Measurements from ENCODE around the gene MAGEF1.
A peak's percentile ranks its signal among the peaks of the same experiment; 100 is the strongest.

The MAGEF1 gene
- 4.6 to 13.4 reads per million in 2 donors for total RNA-seq

DNA sequence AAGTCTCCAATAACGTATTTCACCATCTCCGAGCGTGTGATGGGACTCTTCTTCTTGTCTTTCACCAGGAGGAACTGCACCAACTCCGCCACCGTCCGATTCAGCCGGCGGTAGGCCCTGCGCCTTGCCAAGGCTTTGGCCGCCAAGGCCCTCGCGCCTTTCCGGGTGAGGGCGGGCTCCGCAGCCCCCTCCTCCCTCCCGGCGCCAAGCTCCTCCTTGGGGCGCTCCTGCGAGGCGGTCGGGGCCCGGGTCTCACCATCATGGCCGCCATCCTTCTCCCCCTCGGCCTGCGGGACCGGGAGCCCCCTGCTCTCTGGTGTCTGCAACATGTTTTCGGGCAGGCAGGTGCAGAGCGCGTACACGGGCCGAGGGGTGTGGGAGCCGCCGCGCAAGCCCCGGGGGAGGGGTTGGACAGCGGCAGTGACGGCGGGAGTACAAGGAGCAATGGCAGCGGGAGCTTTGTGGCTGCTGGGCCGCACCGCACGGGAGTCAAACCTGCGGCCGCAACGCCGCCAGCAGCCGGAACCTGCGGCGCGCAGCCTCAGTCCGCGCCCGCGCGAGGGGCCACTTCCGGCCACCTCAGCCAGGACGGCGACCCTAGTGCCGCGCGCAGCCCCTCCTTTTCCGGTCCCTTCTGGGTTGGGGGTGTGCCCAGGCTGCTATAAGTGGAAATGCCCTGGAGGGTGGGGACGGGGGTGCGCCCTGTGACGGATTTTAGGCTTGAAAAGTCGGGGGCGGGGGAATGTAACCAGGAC is at the start of gene MAGEF1:
Gene MAGEF1 (minus strand): TSS at position 572 of the 755 bp plus-strand sequence. CDS start 243 bp downstream, at position 329.
- peak; percentile 41 for DNase-seq

DNA sequence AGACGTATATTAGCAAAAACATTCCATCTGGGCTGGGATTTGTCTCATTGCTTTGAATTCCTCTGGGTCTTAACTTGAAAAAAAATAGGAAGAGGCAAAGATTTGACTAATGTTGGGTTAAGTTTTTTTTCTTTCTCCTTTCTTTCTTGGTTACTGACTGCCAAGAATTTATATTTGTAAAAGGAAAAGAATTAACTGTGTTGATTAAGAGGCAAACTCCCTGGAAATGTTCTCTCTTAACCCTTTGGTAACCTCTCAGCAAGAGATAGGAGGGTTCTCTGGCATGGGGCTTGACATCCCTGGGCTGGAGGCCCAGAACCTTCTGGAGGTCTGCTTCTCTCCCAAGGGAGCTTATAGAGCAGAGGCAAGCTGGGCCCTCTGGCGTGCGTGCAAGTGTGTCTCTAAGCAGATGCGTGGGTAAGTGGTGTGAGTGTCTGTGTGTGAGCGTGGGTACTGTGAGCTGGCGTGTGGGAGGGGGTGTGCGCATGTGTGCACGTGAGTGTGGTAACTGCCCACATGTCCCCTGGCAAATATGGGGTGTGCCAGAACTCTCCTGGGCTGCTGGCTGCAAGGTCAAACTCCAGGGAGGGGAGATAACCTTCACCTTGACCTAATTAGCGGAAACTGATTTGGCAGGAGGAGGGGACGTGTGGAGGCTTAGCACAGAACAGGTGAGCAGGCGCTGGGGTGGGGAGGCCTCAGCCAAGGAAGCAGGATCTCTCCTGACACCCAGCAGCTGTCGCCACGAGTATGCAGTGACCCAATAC is 49.4 kb upstream of the MAGEF1 start:
- no peak for DNase-seq

GRCh38 chr3:184760337-184761074 is 48.6 kb upstream of the MAGEF1 start:
- no peak for DNase-seq

DNA sequence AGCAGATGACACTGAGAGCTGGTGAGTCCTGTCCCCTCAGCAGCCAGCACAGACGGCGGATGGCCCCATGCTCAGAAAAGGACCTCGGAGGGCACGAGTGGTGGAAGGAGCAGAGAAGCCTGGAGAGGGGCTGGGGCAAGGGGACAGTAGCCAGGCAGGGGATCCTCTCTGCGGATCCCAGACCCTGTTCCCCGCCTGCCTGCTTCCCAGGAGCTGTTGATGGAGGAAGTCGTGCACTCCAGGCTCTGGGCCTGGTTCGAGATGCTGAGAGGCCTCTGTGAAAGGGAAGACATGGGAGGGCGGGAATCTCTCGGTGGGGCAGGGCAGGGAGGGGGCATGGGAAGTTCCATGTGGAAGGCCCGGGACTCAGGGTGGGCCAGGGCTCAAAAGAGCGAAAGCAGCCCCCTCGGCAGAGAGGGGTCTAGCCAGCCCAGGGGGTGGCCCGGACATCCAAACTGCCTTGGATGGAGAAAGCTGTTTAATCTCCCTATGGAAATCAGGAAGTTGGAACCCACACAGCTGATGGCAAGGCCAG is 47.9 kb upstream of the MAGEF1 start:
- DNase-seq = no peak

DNA sequence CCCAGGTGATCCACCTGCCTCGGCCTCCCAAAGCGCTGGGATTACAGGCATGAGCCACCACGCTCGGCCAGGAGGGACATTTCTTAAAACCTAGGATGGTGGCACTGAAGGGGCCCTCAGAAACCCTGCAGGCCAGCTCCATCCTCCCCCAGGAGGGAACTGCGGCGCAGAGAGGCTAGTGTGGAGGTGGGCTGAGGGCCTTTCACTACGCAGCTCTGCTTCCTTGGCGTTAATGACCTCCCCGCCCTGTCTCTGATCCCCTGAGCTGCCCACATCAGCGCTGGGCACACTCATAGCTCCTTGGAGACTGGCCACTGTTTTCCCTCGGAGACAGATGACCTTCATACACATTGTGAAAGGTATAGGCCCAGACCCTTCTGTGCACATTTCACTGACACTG is 46.2 kb upstream of the MAGEF1 start:
- no peak for DNase-seq

GRCh38 chr3:184757022-184757651 is 45.3 kb upstream of the MAGEF1 start:
- DNase-seq = no peak

DNA sequence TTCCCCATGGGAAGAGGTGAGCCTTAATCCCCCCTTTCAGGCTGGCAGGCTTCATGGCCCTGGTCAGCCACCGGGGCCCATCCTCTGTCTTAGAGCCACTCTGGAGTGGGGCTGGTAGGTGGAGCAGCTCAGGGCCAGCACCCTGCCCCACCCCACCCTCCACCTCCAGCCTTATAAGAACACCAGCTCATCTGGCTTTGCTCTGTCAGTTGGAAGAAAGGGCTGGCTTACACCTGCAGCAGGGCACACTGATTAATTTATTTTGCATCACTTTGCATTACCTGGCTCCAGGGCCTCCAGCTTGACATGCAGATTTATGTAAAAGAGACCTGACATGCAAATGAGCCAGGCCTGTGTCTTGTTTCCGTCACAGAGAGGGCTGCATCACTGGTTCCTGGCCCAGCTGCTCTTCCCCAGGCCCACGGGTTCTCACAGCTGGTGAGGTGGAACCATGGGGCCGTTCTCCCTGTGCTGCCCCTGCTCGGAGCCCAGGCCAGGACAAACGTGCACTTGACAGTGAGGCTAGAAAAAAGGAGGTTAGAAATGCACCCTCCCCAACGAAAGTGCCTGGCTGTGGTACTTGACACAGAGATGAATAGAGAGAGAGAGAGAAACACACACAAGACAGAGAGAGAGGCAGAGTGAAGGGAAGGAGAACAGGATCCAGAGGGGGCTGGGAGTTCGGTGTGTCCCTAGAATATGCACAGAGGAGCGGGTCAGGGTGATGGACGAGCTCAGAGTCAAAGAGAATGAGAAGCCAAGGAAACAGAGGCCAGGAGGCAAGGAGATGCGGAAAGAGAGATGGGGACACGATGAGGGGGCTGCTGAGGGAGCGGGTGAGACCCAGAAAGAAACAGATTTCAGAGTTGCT is 44.5 kb upstream of the MAGEF1 start:
- no peak for DNase-seq

GRCh38 chr3:184755315-184755731 is 43.5 kb upstream of the MAGEF1 start:
- DNase-seq = no peak

- no peak for DNase-seq
Measured at GRCh38 chr3:184752361-184752760, 40.5 kb upstream of the MAGEF1 start.

- DNase-seq = no peak
Measured at GRCh38 chr3:184751204-184752040, 39.6 kb upstream of the MAGEF1 start.

- no peak for DNase-seq
Measured at GRCh38 chr3:184750349-184751083, 38.7 kb upstream of the MAGEF1 start.

DNA sequence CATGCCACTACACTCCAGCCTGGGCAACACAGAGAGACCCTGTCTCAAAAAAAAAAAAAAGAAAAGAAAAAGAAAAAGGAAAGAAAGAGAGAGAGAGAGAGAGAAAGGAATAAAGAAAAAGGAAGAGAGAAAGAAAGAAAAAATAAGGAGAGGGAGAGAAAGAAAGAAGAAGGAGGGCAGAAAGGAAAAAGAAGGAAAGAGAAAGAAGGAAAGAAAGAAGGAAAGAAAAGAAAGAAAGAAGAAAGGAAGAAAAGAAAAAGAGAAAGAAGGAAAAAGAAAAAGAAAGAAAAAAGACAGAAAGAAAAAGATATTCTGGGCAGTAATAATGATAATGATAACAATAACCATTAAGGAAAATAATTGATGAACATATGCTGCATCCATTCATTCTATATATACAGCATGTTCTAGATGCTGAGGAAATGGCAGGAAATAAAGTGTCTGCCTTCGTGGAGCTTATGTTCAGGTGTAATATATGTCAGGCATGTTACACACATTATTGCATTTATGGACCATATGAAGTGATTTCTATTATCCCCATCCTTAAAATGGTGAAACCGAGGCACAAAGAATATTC is 37.4 kb upstream of the MAGEF1 start:
- no peak for DNase-seq

GRCh38 chr3:184748219-184749135 is 36.6 kb upstream of the MAGEF1 start:
- DNase-seq = no peak

- no peak for DNase-seq
Measured at GRCh38 chr3:184746131-184747120, 34.6 kb upstream of the MAGEF1 start.

DNA sequence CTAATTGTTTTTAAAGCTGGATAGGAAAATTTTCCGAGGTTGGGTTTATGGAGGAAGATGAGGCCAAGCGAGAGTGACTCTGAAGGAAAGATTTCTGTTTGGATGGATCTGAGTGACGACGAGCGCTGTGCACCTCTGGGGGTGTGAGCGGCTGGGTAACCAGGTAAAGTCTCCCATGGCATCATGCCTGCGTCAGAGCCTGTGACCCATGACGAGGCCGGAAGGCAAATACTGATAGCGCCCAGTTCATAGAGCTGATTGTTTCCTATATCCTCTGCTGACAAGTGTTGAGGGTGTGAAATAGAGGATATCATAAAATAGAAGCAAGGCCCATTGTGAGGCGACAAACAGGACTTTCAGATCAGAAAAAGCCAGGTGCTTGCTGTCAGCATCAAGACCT is 33.7 kb upstream of the MAGEF1 start:
- DNase-seq = no peak

DNA sequence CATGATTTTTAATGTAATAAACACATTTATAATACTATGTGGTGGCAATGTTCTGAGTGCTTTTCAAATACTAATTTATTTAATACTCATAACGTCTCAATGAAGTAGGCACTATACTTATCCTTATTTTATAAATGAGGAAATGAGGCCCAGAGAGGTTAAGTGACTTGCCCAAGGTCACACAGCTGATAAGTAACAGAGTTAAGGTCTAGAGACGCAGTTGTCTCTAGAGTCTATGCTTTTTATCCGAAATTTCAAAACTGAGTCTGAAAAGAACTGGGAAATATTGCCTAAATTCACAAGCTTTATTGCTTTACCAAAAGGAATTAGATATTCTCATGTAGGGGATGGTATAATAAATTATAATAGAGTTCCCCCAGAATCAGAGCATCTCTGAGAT is 31.4 kb upstream of the MAGEF1 start:
- no peak for DNase-seq

DNA sequence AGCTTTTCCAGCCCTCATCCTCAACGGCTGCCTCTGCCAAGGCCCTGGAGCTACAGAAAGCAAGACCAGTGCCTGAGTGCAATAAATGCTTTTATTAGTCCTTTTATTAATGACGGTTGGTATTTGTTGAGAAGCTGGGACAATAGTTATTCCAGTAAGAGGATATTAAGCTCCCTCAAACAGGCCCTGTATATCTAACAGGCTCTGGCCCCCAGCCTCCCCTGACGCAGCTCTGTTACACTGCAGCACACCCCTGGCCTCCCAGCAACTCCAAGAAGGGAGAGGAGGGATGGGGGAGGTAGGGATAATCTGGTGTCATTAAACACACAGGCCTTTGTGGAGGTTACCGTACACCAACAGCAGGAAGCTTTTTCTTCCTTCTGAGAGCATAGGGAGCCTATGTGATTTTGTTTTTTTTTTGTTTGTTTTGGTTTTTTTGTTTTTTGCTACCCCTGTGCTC is 30.8 kb upstream of the MAGEF1 start:
- no peak for DNase-seq
